ENCODE data around the gene KHDC4. TPM values are rescaled to one million over a fixed set of nuclear protein-coding genes. Genes with fewer than 3 reads are reported as not detected.

The KHDC4 gene
- total and polyA plus RNA-seq, 2 of the 13 experiments (the other 11 are each of a cell fraction or from before 2014, with no cell fraction given): 33.5 to 92.0 TPM

DNA sequence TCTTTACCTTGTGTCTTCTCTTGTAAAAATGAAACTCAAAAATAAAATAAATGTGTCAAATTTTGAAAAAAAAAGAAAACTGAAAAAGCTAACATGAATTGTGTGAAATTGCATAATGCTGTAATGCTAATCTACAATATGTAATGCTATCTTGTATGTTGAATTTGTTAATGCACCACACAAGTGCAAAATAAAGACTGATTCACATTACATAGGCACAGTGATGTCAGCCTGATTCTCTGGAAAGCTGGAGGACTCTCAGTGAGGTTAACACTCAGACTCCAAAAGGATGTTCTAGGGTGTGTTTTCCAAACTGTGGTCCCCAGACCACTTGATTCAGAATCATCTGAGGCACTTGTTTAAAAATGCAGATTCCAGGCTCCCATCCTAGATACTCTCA is 49.2 kb downstream of the KHDC4 start:
- no peak overlapping the region for H3K9ac ChIP-seq (ENCODE audit: insufficient read depth, low read depth, low read length)
- peaks cover 0 to 8% of the 10 kb centered on the region in 2 experiments; a peak in 1 of 5 replicates for H3K27me3 ChIP-seq (ENCODE audit: control insufficient read depth in 1 of 2, insufficient read depth in 2 of 2, low read length in 2 of 2)
- no peak overlapping the region for H3K27ac ChIP-seq (ENCODE audit: extremely low read length, insufficient read depth, low read length)
- BruUV-seq (replicated peaks): no TSS peak
- no peak for ATAC-seq
- H4K20me1 ChIP-seq (ENCODE audit: insufficient read depth, low read length): no peaks in the 10 kb centered on the region
- H3K79me2 ChIP-seq (ENCODE audit: insufficient read depth, low read length): no peaks in the 10 kb centered on the region
- ChIA-PET POLR2A (interaction anchor here (1.1 to 1.8 kb wide), 2 partner anchors 28 to 49 kb away, joined by 4 to 6 read pairs; partner anchors contain the start of genes GON4L and KHDC4), CTCF (ENCODE audit: low intra/inter-chr PET ratio, low total read pairs) (no interaction called here)
- H3K4me3 ChIP-seq (replicated peaks in 1 of 3; ENCODE audit: insufficient read depth in 1 of 3, low read depth in 2 of 3, low read length in 3 of 3): no peak overlapping the region
- intact Hi-C loops (cut with micrococcal nuclease; ENCODE audit: unreplicated experiment): no loop called here
- H3K4me2 ChIP-seq (ENCODE audit: low read depth, low read length): no peak overlapping the region
- H3K9me3 ChIP-seq (ENCODE audit: low read length): no peaks in the 10 kb centered on the region
- in situ Hi-C loops (cut with HindIII; ENCODE audit: extremely low pct_ligation_motif_present, low pct_unique_long_range_greater_than_20kb): no loop called here
- H2AFZ ChIP-seq (ENCODE audit: low read length): no peak overlapping the region
- FAIRE-seq: no peak
- peaks cover 36% of the 10 kb centered on the region for H3K4me1 ChIP-seq (ENCODE audit: insufficient read depth, low read length)
- no peaks in the 10 kb centered on the region for H3K36me3 ChIP-seq (replicated peaks in 1 of 2; ENCODE audit: control insufficient read depth in 1 of 2, insufficient read depth in 2 of 2, low read length in 2 of 2)
- DNase-seq (ENCODE audit: low spot score): no peak
- TF ChIP-seq ZNF766 (CRISPR knock-in tag; IDR thresholded peaks at IDR 0.05; ENCODE audit: borderline replicate concordance) (no peak), FOXO1 (CRISPR knock-in tag; IDR thresholded peaks at IDR 0.05) (no peak), ZFP1 (CRISPR knock-in tag; IDR thresholded peaks at IDR 0.05) (no peak), MEF2D (CRISPR knock-in tag; IDR thresholded peaks at IDR 0.05) (no peak), FOSL1 (CRISPR knock-in tag; IDR thresholded peaks at IDR 0.05; ENCODE audit: borderline replicate concordance) (no peak), CBX5 (CRISPR knock-in tag; IDR thresholded peaks at IDR 0.05; ENCODE audit: borderline replicate concordance) (no peak), RXRB (CRISPR knock-in tag; IDR thresholded peaks at IDR 0.05; ENCODE audit: borderline replicate concordance) (no peak), PAF1 (CRISPR knock-in tag; IDR thresholded peaks at IDR 0.05) (no peak), ZNF3 (CRISPR knock-in tag; IDR thresholded peaks at IDR 0.05) (no peak), ELF3 (CRISPR knock-in tag; IDR thresholded peaks at IDR 0.05) (no peak), ZFP82 (CRISPR knock-in tag; IDR thresholded peaks at IDR 0.05; ENCODE audit: borderline replicate concordance) (no peak)
- TF ChIP-seq, protein P1, sequence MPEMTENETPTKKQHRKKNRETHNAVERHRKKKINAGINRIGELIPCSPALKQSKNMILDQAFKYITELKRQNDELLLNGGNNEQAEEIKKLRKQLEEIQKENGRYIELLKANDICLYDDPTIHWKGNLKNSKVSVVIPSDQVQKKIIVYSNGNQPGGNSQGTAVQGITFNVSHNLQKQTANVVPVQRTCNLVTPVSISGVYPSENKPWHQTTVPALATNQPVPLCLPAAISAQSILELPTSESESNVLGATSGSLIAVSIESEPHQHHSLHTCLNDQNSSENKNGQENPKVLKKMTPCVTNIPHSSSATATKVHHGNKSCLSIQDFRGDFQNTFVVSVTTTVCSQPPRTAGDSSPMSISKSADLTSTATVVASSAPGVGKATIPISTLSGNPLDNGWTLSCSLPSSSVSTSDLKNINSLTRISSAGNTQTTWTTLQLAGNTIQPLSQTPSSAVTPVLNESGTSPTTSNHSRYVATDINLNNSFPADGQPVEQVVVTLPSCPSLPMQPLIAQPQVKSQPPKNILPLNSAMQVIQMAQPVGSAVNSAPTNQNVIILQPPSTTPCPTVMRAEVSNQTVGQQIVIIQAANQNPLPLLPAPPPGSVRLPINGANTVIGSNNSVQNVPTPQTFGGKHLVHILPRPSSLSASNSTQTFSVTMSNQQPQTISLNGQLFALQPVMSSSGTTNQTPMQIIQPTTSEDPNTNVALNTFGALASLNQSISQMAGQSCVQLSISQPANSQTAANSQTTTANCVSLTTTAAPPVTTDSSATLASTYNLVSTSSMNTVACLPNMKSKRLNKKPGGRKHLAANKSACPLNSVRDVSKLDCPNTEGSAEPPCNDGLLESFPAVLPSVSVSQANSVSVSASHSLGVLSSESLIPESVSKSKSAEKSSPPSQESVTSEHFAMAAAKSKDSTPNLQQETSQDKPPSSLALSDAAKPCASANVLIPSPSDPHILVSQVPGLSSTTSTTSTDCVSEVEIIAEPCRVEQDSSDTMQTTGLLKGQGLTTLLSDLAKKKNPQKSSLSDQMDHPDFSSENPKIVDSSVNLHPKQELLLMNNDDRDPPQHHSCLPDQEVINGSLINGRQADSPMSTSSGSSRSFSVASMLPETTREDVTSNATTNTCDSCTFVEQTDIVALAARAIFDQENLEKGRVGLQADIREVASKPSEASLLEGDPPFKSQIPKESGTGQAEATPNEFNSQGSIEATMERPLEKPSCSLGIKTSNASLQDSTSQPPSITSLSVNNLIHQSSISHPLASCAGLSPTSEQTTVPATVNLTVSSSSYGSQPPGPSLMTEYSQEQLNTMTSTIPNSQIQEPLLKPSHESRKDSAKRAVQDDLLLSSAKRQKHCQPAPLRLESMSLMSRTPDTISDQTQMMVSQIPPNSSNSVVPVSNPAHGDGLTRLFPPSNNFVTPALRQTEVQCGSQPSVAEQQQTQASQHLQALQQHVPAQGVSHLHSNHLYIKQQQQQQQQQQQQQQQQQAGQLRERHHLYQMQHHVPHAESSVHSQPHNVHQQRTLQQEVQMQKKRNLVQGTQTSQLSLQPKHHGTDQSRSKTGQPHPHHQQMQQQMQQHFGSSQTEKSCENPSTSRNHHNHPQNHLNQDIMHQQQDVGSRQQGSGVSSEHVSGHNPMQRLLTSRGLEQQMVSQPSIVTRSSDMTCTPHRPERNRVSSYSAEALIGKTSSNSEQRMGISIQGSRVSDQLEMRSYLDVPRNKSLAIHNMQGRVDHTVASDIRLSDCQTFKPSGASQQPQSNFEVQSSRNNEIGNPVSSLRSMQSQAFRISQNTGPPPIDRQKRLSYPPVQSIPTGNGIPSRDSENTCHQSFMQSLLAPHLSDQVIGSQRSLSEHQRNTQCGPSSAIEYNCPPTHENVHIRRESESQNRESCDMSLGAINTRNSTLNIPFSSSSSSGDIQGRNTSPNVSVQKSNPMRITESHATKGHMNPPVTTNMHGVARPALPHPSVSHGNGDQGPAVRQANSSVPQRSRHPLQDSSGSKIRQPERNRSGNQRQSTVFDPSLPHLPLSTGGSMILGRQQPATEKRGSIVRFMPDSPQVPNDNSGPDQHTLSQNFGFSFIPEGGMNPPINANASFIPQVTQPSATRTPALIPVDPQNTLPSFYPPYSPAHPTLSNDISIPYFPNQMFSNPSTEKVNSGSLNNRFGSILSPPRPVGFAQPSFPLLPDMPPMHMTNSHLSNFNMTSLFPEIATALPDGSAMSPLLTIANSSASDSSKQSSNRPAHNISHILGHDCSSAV (CRISPR knock-in tag; IDR thresholded peaks at IDR 0.05; ENCODE audit: borderline replicate concordance): no peak
- TF ChIP-seq, protein P2, sequence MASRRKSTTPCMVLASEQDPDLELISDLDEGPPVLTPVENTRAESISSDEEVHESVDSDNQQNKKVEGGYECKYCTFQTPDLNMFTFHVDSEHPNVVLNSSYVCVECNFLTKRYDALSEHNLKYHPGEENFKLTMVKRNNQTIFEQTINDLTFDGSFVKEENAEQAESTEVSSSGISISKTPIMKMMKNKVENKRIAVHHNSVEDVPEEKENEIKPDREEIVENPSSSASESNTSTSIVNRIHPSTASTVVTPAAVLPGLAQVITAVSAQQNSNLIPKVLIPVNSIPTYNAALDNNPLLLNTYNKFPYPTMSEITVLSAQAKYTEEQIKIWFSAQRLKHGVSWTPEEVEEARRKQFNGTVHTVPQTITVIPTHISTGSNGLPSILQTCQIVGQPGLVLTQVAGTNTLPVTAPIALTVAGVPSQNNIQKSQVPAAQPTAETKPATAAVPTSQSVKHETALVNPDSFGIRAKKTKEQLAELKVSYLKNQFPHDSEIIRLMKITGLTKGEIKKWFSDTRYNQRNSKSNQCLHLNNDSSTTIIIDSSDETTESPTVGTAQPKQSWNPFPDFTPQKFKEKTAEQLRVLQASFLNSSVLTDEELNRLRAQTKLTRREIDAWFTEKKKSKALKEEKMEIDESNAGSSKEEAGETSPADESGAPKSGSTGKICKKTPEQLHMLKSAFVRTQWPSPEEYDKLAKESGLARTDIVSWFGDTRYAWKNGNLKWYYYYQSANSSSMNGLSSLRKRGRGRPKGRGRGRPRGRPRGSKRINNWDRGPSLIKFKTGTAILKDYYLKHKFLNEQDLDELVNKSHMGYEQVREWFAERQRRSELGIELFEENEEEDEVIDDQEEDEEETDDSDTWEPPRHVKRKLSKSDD (CRISPR knock-in tag; IDR thresholded peaks at IDR 0.05; ENCODE audit: low read depth): no peak
- TF ChIP-seq, protein P3, sequence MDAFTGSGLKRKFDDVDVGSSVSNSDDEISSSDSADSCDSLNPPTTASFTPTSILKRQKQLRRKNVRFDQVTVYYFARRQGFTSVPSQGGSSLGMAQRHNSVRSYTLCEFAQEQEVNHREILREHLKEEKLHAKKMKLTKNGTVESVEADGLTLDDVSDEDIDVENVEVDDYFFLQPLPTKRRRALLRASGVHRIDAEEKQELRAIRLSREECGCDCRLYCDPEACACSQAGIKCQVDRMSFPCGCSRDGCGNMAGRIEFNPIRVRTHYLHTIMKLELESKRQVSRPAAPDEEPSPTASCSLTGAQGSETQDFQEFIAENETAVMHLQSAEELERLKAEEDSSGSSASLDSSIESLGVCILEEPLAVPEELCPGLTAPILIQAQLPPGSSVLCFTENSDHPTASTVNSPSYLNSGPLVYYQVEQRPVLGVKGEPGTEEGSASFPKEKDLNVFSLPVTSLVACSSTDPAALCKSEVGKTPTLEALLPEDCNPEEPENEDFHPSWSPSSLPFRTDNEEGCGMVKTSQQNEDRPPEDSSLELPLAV (CRISPR knock-in tag; conservative IDR thresholded peaks at IDR 0.05; ENCODE audit: low read depth): no peak
